ENCODE results near the gene UQCRQ. TPM values are rescaled to one million over a fixed set of nuclear protein-coding genes. Genes with fewer than 3 reads are reported as not detected.

The UQCRQ gene
- total RNA-seq, 1 donor, result 76.0 TPM

- peaks cover 62% of the 10 kb centered on the region for H3K36me3 ChIP-seq (ENCODE audit: insufficient read depth, low read length)
- no peaks in the 10 kb centered on the region for H3K27me3 ChIP-seq (ENCODE audit: insufficient read depth, low read length)
- peaks cover 21% of the 10 kb centered on the region for H4K20me1 ChIP-seq (ENCODE audit: insufficient read depth, low read length)
- no peak for TF ChIP-seq CTCF (IDR thresholded peaks at IDR 0.05; ENCODE audit: extremely low read depth, low read depth, low read length)
- DNase-seq (ENCODE audit: insufficient read length, low spot score, missing footprints), result no peak
- H3K4me2 ChIP-seq (ENCODE audit: insufficient read depth, low read length), result no peak overlapping the region
- no peak overlapping the region for H3K4me3 ChIP-seq (ENCODE audit: insufficient read depth, low read length)
- peaks cover 76% of the 10 kb centered on the region for H3K79me2 ChIP-seq (ENCODE audit: insufficient read depth, low read length)
- H3K27ac ChIP-seq (ENCODE audit: low read depth, low read length), result no peak overlapping the region
- H3K4me1 ChIP-seq (ENCODE audit: insufficient read depth, low read length), result no peaks in the 10 kb centered on the region
- no peak overlapping the region for H2AFZ ChIP-seq (ENCODE audit: low read length)
- H3K9me3 ChIP-seq (ENCODE audit: low read depth, low read length), result no peaks in the 10 kb centered on the region
Measured at GRCh38 chr5:132901730-132902129, 35.3 kb downstream of the UQCRQ start.

GRCh38 chr5:132905938-132906337, 39.5 kb downstream of the UQCRQ start:
- no peak overlapping the region for H2AFZ ChIP-seq (ENCODE audit: low read length)
- H3K27ac ChIP-seq (ENCODE audit: low read depth, low read length), result no peak overlapping the region
- H3K4me3 ChIP-seq (ENCODE audit: insufficient read depth, low read length), result no peak overlapping the region
- H3K4me2 ChIP-seq (ENCODE audit: insufficient read depth, low read length), result no peak overlapping the region
- peaks cover 47% of the 10 kb centered on the region for H4K20me1 ChIP-seq (ENCODE audit: insufficient read depth, low read length)
- no peak for DNase-seq (ENCODE audit: insufficient read length, low spot score, missing footprints)
- TF ChIP-seq CTCF (IDR thresholded peaks at IDR 0.05; ENCODE audit: extremely low read depth, low read depth, low read length), result no peak
- peaks cover 4% of the 10 kb centered on the region for H3K4me1 ChIP-seq (ENCODE audit: insufficient read depth, low read length)
- no peaks in the 10 kb centered on the region for H3K27me3 ChIP-seq (ENCODE audit: insufficient read depth, low read length)
- H3K36me3 ChIP-seq (ENCODE audit: insufficient read depth, low read length), result peaks cover 52% of the 10 kb centered on the region
- H3K79me2 ChIP-seq (ENCODE audit: insufficient read depth, low read length), result peaks cover 87% of the 10 kb centered on the region
- no peaks in the 10 kb centered on the region for H3K9me3 ChIP-seq (ENCODE audit: low read depth, low read length)

GRCh38 chr5:132907161-132907560, 40.7 kb downstream of the UQCRQ start:
- H4K20me1 ChIP-seq (ENCODE audit: insufficient read depth, low read length), result peaks cover 55% of the 10 kb centered on the region

GRCh38 chr5:132909702-132910101, 43.3 kb downstream of the UQCRQ start:
- Histone ChIP-seq H3K4me1 (ENCODE audit: insufficient read depth, low read length) (peaks cover 4% of the 10 kb centered on the region), H4K20me1 (ENCODE audit: insufficient read depth, low read length) (peaks cover 48% of the 10 kb centered on the region), H3K4me2 (ENCODE audit: insufficient read depth, low read length) (no peak overlapping the region), H2AFZ (ENCODE audit: low read length) (no peak overlapping the region), H3K9me3 (ENCODE audit: low read depth, low read length) (no peaks in the 10 kb centered on the region), H3K27ac (ENCODE audit: low read depth, low read length) (no peak overlapping the region), H3K36me3 (ENCODE audit: insufficient read depth, low read length) (peaks cover 47% of the 10 kb centered on the region), H3K4me3 (ENCODE audit: insufficient read depth, low read length) (no peak overlapping the region), H3K79me2 (ENCODE audit: insufficient read depth, low read length) (peaks cover 89% of the 10 kb centered on the region), H3K27me3 (ENCODE audit: insufficient read depth, low read length) (no peaks in the 10 kb centered on the region)
- DNase-seq (ENCODE audit: insufficient read length, low spot score, missing footprints), result no peak
- TF ChIP-seq CTCF (IDR thresholded peaks at IDR 0.05; ENCODE audit: extremely low read depth, low read depth, low read length), result no peak

More at GRCh38 chr5:132907161-132907560, 40.7 kb downstream of the UQCRQ start:
- peaks cover 49% of the 10 kb centered on the region for H3K36me3 ChIP-seq (ENCODE audit: insufficient read depth, low read length)
- H3K4me1 ChIP-seq (ENCODE audit: insufficient read depth, low read length), result peaks cover 4% of the 10 kb centered on the region
- TF ChIP-seq CTCF (IDR thresholded peaks at IDR 0.05; ENCODE audit: extremely low read depth, low read depth, low read length), result no peak
- no peak overlapping the region for H3K4me3 ChIP-seq (ENCODE audit: insufficient read depth, low read length)
- H2AFZ ChIP-seq (ENCODE audit: low read length), result no peak overlapping the region
- no peak overlapping the region for H3K4me2 ChIP-seq (ENCODE audit: insufficient read depth, low read length)
- H3K27me3 ChIP-seq (ENCODE audit: insufficient read depth, low read length), result no peaks in the 10 kb centered on the region
- peak; percentile 1 for DNase-seq (ENCODE audit: insufficient read length, low spot score, missing footprints)
- peak overlapping the region; percentile 12 for H3K27ac ChIP-seq (ENCODE audit: low read depth, low read length)
- no peaks in the 10 kb centered on the region for H3K9me3 ChIP-seq (ENCODE audit: low read depth, low read length)
- H3K79me2 ChIP-seq (ENCODE audit: insufficient read depth, low read length), result peaks cover 91% of the 10 kb centered on the region
